NB4 (cell line): ENCODE measurements around the gene RNF125.
A peak's percentile ranks its signal among the peaks of the same experiment; 100 is the strongest.
"Not testable (repeated sequence)": the region's sequence is repeated elsewhere in the genome, so short reads cannot be mapped to it uniquely, and the experiment has no call there.

Experiments used
- DNase-seq: peaks from one replicate; pipeline ENCODE4 v3.0.0; 2010; ENCODE audit warnings: low read depth
- H3K4me3 ChIP-seq: one replicate; pipeline ENCODE4 v1.5.1; 2011; ENCODE audit warnings: mild to moderate bottlenecking, low read depth, low read length, moderate library complexity
- CTCF ChIP-seq: IDR thresholded peaks from one replicate; pipeline ENCODE4 v1.5.1; 2012; ENCODE audit warnings: low read depth, low read length
- MAX ChIP-seq: IDR thresholded peaks from 2 replicates; pipeline ENCODE4 v1.6.1; 2011; ENCODE audit warnings: low read depth, low read length
- MYC ChIP-seq: IDR thresholded peaks from 2 replicates; pipeline ENCODE4 v1.6.1; 2011; ENCODE audit warnings: low read depth, low read length
- POLR2A ChIP-seq: IDR thresholded peaks from 2 replicates; pipeline ENCODE4 v1.6.1; 2011; ENCODE audit warnings: mild to moderate bottlenecking; ENCODE audit not compliant: insufficient read length; ENCODE audit errors: extremely low read depth

RNF125 gene

GRCh38 chr18:32019251-32019948 is 775 bp downstream of the RNF125 start:
- peak overlapping the region; percentile 68 for H3K4me3 ChIP-seq
- TF ChIP-seq CTCF (no peak), POLR2A (no peak), MYC (no peak), MAX (peak; percentile 81)
- DNase-seq: peak; percentile 73

GRCh38 chr18:32019949-32020625 is 1.5 kb downstream of the RNF125 start:
- DNase-seq: not testable (repeated sequence)
- peak overlapping the region; percentile 68 for H3K4me3 ChIP-seq

- no peak overlapping the region for H3K4me3 ChIP-seq
- DNase-seq: no peak
- no peak for TF ChIP-seq CTCF
- no peak for TF ChIP-seq MYC
- no peak for TF ChIP-seq POLR2A
- TF ChIP-seq MAX: no peak
These were observed 3.3 kb downstream of the RNF125 start for GRCh38 chr18:32021756-32022564.

- TF ChIP-seq MAX (no peak), POLR2A (no peak), CTCF (no peak)
- H3K4me3 ChIP-seq: no peak overlapping the region
- DNase-seq: no peak
These were observed 7.1 kb downstream of the RNF125 start for GRCh38 chr18:32025744-32026143.

- H3K4me3 ChIP-seq: no peak overlapping the region
- TF ChIP-seq MAX (no peak), POLR2A (no peak), MYC (no peak), CTCF (no peak)
- no peak for DNase-seq
These were observed 8.0 kb downstream of the RNF125 start for GRCh38 chr18:32026491-32027086.

GRCh38 chr18:32029558-32029957 is 10.9 kb downstream of the RNF125 start:
- TF ChIP-seq MYC (no peak), MAX (no peak), CTCF (no peak), POLR2A (no peak)
- DNase-seq: no peak
- H3K4me3 ChIP-seq: no peak overlapping the region
